GM21360 (cell line): Measurements from ENCODE around the gene PRKCA.

ENCODE experiments used
- ATAC-seq: cut with Tn5 transposase; IDR thresholded peaks from one replicate; pipeline ENCODE4 v1.9.1; 2021; ENCODE audit warnings: mild to moderate bottlenecking, moderate library complexity; ENCODE audit not compliant: unreplicated experiment

The PRKCA gene

DNA sequence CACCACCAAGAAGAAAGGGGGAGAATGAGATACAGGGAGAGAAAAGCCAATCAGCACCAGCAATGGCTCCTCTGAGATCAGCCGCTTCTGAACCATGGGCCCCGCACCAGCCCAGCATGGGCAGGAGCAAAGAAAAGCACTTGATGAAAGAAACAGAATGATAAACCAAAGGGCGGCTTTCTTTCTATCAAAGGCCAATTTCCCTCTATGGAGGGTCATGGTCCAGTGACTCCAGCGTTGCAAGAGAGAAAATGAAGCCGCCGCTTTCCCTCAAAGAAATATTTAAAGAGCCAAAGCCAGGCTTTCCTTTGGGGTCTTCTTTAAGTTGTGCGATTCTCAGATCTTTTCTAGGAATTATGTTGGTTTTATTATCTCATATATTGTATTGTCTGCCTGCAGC is 447.7 kb downstream of the PRKCA start:
- no peak for ATAC-seq

DNA sequence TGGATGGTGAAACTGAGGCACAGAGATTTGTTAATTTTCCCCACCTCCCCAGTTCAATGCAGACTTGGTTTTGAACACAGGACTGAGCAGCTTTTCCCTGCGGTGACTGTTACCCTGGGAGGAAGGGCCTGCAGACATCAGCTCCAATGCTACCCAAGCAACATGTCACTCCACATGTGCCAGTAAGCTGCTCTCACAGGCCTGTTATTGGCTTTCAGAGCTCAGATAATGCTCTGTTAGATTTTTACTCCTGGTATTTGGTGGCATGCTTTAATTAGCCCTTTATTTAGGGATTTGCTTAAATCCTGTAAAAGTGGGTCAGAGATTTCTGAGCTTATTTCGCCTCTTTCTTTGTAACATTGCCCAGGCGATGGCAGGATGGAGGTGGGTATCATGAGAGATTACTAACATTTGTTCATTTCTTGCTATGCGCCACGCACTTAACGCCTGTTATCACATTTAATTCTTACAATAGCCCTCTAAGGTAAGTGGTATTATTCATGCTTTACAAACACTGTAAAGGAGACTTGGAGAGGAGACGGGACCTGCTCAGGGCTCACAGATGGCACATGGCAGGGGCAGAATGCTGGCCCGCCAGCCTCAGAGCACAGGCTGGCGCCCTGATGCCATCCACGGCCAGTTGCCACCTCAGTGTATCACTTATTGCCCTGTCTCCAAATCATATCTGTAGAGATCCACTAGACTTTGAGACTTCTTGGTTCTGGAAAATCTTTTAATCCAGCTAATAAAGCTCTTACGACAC is 448.5 kb downstream of the PRKCA start:
- ATAC-seq: no peak

- no peak for ATAC-seq
Measured at GRCh38 chr17:66751771-66752170, 449.4 kb downstream of the PRKCA start.

- ATAC-seq: no peak
Measured at GRCh38 chr17:66752411-66752810, 450.0 kb downstream of the PRKCA start.

- ATAC-seq: no peak
Measured at GRCh38 chr17:66753126-66753920, 450.9 kb downstream of the PRKCA start.

- ATAC-seq: no peak
Measured at GRCh38 chr17:66755101-66755943, 452.9 kb downstream of the PRKCA start.

DNA sequence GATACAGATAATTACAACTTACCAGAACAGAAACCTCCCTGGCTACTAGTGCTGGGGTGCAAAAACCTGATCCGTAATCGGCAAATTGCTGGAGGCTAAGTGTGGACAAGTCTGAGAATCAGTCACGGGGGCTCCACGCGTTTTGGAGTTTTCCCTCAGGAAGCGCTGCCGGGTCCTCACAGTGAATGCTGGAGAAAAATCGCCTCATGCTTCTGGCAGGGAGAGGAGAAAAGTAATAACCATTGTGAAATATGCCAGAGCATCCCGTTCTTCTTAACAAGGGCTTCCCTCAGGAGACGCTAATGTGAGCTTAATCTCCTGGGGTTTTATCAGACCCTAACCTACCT is 453.5 kb downstream of the PRKCA start:
- ATAC-seq: no peak

- ATAC-seq: no peak
Measured at GRCh38 chr17:66760324-66760723, 457.9 kb downstream of the PRKCA start.

DNA sequence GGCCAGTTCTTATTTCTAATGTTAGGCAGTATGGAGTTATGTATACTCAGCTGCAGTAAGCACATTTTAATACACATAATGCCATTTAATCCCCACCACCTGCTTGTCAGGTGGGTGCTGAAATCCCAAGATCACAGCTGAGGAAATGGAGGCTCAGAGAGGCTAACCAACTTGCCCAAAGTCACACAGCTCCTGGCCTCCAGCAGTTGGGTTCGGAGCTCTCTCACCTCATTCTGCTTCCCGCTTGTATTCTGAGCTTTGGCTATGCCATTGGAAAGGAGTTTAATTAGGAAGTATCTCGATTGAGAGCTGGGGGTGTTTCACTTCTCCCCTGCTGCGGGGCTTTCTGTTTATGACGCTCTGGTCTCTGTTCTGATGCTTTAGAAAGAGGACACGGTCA is 459.9 kb downstream of the PRKCA start:
- no peak for ATAC-seq

DNA sequence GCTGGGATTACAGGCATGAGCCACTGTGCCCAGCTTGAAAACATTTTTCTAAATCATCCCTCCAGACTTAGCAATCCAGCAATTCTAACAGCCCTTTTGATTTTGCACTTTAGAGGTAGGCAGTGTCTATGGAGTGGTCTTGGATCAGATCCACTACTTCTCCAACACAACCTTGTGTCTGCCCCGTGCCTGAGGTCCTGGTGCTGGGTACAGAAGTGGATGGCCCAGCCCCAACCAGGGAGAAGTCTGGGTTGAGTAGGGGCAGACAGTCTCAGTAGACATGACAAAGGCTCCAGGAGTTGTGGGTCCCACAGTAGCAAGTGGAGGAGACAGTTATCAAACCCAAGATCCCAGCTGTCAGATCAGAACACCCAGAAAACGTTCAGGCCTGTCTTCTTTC is 460.6 kb downstream of the PRKCA start:
- ATAC-seq: no peak

GRCh38 chr17:66764506-66764905 is 462.1 kb downstream of the PRKCA start:
- ATAC-seq: no peak

- ATAC-seq: no peak
Measured at GRCh38 chr17:66767154-66767933, 464.9 kb downstream of the PRKCA start.

DNA sequence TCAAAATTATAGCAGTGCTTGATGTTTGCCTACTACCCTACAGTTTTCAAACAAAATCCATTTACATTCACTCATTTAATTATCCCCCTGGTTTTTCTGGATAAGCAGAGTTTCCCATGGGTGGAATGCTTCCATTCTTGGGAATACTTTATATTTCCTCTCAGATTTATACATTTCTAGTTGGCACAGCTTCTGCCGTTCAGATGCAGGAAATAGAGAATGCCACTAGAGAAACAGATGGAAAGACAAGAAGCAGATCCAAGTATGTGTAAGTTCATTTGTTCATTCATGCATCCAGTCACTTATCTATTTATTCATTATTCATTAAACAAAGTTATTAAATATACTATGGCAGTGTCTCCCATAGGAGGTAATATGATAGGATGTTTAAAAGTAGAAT is 467.5 kb downstream of the PRKCA start:
- ATAC-seq: no peak

GRCh38 chr17:66772148-66772812 is 469.9 kb downstream of the PRKCA start:
- no peak for ATAC-seq

- no peak for ATAC-seq
Measured at GRCh38 chr17:66775271-66775670, 472.9 kb downstream of the PRKCA start.

- ATAC-seq: no peak
Measured at GRCh38 chr17:66775881-66776400, 473.5 kb downstream of the PRKCA start.

- no peak for ATAC-seq
Measured at GRCh38 chr17:66776999-66777688, 474.7 kb downstream of the PRKCA start.

- ATAC-seq: no peak
Measured at GRCh38 chr17:66777689-66778225, 475.3 kb downstream of the PRKCA start.
